Brain pericyte (primary cell): ENCODE measurements around the gene KLLN.
"Not testable (repeated sequence)": the region's sequence is repeated elsewhere in the genome, so short reads cannot be mapped to it uniquely, and the experiment has no call there.

ENCODE experiments used
- DNase-seq: peaks from one replicate; pipeline ENCODE4 v3.0.0-alpha.2; 2012; ENCODE audit warnings: low read depth, low spot score

Gene KLLN

GRCh38 chr10:87842776-87843497, 20.4 kb downstream of the KLLN start:
- no peak for DNase-seq

GRCh38 chr10:87842220-87842641, 21.1 kb downstream of the KLLN start:
- no peak for DNase-seq

- DNase-seq = no peak
These were observed 22.1 kb downstream of the KLLN start for GRCh38 chr10:87841186-87841585.

- no peak for DNase-seq
These were observed 24.7 kb downstream of the KLLN start for GRCh38 chr10:87838650-87839049.

- no peak for DNase-seq
These were observed 25.9 kb downstream of the KLLN start for GRCh38 chr10:87837445-87837844.

GRCh38 chr10:87836098-87836497, 27.2 kb downstream of the KLLN start:
- DNase-seq = no peak

GRCh38 chr10:87829986-87830729, 33.2 kb downstream of the KLLN start:
- DNase-seq = no peak

GRCh38 chr10:87829051-87829450, 34.3 kb downstream of the KLLN start:
- DNase-seq = not testable (repeated sequence)

- no peak for DNase-seq
These were observed 35.7 kb downstream of the KLLN start for GRCh38 chr10:87827681-87828080.

GRCh38 chr10:87826653-87827052, 36.7 kb downstream of the KLLN start:
- no peak for DNase-seq

GRCh38 chr10:87819289-87819585, 44.1 kb downstream of the KLLN start:
- no peak for DNase-seq

GRCh38 chr10:87818505-87819288, 44.6 kb downstream of the KLLN start:
- no peak for DNase-seq

GRCh38 chr10:87817609-87818504, 45.5 kb downstream of the KLLN start, which contains the start of gene ATAD1:
TSS of gene ATAD1 (minus strand) at chr10:87818226. CDS start at chr10:87814599, 3,627 bp downstream.
- DNase-seq = peak; percentile 50

GRCh38 chr10:87816898-87817608, 46.3 kb downstream of the KLLN start:
- no peak for DNase-seq

- DNase-seq = no peak
These were observed 47.0 kb downstream of the KLLN start for GRCh38 chr10:87816163-87816897.
